DMS 273 (cell line): ENCODE data around the gene ACAN.
A peak's percentile ranks its signal among the peaks of the same experiment; 100 is the strongest.

Experiments used
- DNase-seq: peaks from one replicate; lab custom pipeline; 2025; ENCODE audit not compliant: unreplicated experiment; lab: John Stamatoyannopoulos, UW

The ACAN gene

DNA sequence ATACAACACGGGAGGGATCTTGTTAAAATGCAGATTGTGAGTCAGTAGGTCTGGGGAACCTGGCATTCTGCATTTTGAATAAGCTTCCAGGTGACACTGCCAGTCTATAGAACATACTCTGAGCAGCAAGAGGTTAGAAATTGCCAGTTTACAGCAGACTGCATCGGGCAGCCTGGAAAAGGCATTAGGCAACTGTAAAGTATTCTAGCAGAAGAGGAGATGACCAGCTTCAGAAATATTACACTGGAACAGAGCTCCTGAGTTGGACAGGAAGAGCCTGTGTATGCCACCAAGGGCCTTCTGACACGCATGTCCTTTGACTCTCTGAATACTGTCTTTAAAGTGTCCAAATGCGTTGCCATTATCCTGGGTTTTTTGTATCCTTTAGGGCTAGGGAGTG lies 2.5 kb upstream of the ACAN start:
- no peak for DNase-seq

GRCh38 chr15:88802250-88802990 lies 816 bp upstream of the ACAN start:
- no peak for DNase-seq

- peak; percentile 23 for DNase-seq
Observed at GRCh38 chr15:88802991-88803240, 320 bp upstream of the ACAN start.

DNA sequence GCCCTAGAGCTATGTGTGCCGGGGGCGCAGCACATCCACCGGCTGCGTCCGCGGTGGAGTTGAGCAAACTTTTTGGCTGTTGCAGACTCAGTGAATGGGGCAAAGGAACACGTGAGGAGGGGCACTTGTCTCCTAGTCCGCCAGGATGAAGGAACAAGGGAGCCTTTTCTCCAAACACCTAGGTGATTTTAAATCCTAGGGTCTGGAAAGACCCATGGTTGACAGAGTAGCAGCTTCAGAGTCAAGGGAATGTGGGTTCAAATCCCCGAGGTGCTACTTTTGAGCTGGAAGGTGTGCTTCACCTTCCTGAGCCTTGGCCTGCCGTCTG lies 648 bp downstream of the ACAN start:
- DNase-seq: no peak

GRCh38 chr15:88804257-88804656 lies 1.0 kb downstream of the ACAN start:
- no peak for DNase-seq

DNA sequence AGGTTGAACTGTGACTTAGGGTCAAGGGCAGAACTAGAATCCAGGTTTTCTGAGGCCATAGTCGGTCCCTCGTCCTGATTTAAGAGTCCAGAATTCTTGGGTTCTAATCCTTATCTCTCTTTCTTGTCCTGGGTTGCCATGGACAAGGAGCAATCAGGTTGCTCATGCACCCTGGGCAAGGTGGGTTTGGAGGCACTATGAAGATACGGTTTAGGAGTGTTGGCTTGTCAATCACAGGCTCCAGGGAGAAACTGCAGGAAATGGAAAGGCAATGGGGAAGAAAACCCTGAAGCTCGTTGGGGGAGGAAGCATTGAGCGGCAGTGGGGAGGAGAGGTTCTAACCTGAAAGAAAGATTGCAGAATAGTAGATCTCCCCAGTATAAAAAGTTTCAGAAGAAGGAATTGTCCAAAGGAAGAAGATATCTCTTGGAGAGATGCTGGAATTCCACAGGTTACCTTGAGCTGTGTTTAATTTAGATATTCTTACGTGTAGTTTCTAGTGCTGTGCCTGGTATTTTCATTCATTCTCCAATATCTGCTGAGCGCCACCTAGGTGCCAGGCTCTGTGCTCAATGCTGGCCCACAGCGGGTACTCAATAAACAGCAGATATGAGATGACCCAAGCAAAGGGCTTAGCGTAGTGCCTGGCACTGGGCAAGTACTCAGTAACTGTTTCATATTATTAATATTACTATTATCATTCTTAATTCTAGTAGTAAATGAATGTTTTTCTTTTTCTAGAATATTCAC lies 2.0 kb downstream of the ACAN start:
- peak; percentile 19 for DNase-seq

DNA sequence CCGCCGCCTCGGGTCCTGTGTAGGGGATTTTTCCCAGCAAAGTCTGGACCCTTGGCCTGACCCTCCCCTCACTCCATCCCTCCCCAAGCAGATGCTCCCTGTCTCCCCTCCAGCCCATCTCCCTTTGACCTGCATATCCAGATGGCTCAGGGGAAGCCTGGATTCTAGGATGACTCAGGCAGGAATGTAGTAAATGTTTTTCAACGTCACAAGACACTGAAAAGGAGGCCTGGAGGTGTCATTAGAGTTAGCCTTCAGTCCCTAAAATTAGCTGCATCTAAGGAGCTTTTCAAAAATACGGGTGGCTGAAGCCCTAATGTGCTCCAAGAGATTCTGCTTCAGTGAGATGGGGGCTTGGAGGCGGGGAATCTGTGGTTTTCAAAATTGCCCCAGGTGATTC lies 7.2 kb downstream of the ACAN start:
- DNase-seq: no peak

GRCh38 chr15:88812133-88812532 lies 8.9 kb downstream of the ACAN start:
- DNase-seq: no peak

GRCh38 chr15:88813960-88814359 lies 10.7 kb downstream of the ACAN start:
- no peak for DNase-seq

DNA sequence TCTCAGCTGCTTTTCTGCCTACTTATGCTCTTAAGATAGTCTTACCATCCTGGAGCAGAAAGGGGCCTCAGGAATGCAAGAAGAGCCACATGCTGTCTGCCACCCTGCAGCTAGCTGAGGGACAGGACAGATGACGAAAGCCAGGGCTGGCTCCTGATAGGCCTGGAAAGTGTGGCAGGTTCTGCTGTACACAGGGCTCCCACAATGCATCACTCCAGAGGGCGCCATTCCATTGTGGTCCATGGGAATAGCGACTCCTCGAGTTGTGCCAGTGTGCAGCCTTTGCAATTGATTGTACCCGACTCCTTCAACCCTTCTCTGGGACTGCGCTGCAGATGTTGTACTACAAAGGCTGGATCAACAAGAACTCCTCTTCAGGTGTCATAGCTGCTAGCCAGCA lies 11.2 kb downstream of the ACAN start:
- DNase-seq: no peak

GRCh38 chr15:88818920-88819319 lies 15.7 kb downstream of the ACAN start:
- DNase-seq: no peak

DNA sequence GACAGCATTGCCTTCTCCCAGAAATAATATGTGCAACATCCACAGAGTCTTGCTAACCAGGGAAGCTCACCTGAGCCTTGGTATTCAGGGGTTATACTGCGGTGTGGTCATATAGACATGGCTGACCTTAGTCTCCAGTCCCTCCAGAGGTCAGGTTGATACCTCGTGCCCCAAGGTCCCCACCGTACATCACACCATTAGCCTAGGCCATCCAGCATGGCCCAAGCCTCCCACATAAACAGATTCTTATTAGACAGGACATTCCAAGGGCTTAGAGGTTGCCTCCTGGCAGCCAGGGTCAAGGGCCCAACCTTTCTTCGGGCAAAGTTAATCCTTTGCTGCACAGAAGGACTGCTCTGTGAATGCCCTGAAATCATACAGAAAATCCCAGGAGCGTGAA lies 18.8 kb downstream of the ACAN start:
- DNase-seq: no peak

DNA sequence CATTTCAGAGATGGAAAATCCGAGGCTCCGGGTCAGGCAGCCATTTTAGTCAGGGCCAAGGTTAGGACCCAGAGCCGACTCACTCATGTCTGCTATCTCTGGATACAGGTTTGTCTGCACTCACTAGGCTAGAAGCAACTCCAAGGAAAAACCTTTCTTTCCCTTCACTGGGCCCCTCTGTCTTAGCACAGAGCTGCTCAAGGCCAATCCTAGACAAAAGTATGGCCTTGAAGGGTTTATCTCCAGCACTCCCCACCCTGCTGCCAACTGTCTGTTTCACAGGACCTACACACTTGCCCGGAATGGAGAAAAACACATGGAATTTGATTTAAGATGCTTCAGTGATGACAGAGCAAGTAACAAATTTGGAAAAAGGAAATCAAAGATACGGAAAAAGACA lies 25.6 kb downstream of the ACAN start:
- DNase-seq: no peak

DNA sequence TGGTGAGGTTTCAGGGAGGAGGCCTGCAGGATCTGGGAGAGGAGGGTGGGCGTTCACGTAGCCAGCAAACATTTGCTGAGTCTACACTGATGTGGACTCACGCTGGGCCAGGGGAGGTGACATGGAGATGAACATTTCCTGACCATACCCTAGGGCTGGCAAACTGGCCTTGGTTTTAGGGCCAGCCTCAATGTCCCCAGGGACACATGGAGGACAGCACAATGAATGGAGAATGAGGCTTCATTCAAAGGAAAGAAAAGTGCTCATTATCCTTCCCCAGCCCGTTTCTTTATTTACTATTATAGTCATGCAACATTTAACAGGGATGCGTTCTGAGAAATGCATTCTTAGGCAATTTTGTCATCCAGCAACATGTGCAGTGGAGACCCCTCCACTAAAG lies 26.8 kb downstream of the ACAN start:
- DNase-seq: no peak

DNA sequence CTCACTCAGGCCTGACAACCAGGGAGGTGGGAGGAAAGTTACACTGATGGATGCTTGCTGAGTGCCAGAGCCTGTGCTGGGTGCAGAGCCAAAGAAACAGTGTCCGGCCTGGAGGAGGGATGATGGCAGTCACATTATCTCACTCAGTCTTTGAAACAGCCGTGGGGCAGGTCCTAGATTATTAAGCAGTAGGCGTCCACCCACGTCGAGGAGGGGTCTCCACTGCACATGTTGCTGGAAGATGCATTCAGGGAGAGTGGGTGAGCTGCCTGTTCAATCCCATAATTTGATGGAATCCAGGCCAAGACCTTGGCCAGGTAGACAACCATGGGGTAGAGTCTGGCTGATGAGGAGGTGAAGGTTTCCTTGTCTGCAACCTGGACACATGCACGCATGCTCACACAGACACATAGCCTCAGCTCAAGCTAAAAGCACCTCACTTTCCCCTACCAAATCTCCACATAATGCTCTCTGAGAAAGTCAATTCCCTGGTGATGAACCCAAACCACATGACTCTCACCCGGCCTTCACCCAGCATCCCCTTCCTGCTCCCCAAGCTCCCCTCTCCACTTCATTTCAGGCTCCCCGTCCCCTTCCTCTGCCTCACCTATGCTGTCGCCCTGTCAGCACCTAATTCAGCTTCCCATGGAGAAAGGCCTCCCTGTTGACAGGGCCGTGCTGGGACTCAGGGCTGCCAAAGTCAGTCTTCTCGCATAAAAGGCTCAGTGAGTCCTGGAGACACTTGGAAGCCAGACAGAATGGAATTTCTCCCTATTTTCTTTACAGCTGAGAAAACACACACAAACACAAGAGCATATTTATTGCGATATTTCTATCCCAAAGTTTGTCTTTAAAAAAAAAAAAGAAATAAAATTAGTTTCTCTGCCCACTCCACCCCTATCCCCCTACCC lies 29.8 kb downstream of the ACAN start:
- DNase-seq: no peak

- DNase-seq: no peak
Observed at GRCh38 chr15:88833731-88834100, 30.5 kb downstream of the ACAN start.

DNA sequence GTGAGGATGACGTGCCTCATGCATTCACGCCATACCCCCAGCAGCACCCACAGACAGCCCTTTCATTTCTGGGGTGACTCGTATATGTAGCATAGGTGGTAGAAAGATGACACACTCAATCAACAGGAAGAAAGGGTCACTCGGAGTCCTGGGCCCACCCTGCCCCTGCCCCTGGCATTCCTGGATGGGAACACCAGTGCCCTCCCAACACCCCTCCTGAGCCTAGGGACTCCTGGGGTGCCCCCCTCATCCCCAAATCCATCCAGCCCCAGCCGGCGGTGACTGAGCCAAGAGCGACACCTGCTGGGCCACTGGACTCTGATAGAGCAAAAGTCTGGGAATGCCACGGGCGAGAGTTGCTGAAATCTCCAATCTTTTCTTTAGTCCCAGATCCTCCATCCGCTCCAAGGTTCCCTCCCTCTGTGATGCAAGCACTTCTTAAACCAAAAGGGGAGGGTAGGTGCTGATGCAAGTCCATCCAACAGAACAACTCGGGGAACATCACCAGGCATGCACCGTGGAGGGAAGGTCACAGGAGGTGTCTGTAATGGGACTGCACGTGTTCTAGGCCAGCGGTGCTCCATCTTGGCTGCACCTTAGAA lies 31.1 kb downstream of the ACAN start:
- peak; percentile 24 for DNase-seq

- no peak for DNase-seq
Observed at GRCh38 chr15:88835119-88835518, 31.9 kb downstream of the ACAN start.

DNA sequence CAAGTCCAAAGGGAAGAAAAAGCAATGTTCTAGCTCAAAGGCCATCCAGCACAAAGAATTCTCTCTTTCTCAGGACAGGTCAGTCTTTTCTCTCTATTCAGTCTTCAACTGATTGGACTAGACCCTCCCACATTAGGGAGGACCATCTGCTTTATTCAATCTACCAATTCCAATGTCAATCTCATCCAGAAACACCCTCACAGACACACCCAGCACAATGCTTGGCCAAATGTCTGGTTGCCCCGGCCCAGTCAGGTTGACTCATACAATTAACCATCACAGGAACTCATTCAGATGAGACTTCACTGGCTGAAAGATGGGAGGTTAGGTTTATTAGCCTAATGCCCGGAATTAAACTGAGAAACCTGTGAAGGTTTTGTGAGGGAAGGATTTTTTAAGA lies 32.4 kb downstream of the ACAN start:
- no peak for DNase-seq

DNA sequence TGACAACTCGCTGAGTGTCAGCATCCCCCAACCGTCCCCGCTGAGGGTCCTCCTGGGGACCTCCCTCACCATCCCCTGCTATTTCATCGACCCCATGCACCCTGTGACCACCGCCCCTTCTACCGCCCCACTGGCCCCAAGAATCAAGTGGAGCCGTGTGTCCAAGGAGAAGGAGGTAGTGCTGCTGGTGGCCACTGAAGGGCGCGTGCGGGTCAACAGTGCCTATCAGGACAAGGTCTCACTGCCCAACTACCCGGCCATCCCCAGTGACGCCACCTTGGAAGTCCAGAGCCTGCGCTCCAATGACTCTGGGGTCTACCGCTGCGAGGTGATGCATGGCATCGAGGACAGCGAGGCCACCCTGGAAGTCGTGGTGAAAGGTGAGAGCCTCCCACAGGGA lies 35.4 kb downstream of the ACAN start:
- no peak for DNase-seq

DNA sequence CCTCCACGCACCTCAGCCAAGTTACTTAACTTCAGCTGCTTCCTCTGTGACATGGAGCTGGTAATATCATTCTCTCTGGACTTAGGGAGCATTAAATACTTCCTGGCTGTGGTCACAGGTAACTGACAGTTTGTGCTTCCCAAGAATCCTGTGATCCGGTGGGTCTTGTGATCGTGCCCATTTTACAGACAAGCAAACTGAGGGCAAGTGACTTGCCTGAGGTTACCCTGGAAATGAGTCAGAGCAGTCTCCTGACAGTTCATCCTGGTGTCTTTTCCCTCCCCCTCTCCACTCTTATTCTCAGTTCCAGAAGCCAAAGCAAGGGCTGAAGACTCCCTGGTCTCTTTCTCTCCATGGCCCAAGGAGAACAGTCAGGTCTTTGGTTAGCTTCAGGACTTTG lies 35.9 kb downstream of the ACAN start:
- no peak for DNase-seq

DNA sequence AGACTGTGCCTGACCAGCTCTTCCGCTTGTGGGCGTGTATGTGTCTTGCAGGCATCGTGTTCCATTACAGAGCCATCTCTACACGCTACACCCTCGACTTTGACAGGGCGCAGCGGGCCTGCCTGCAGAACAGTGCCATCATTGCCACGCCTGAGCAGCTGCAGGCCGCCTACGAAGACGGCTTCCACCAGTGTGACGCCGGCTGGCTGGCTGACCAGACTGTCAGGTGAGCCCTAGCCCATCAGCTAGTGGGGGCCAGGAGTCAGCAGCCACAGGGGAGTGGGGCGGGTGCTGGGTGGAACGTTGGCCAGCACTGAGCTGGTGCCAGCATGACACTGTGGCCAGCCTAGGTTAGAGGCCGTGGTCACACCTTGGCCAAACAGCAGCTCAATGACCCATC lies 36.7 kb downstream of the ACAN start:
- DNase-seq: no peak
